GM12892 (cell line): ENCODE data around the gene XCR1.
"Not testable (repeated sequence)": the region's sequence is repeated elsewhere in the genome, so short reads cannot be mapped to it uniquely, and the experiment has no call there.

Experiments used
- DNase-seq: peaks from one replicate; pipeline ENCODE4 v3.0.0; 2011; ENCODE audit not compliant: insufficient read length
- FAIRE-seq: peaks from 2 replicates; lab custom pipeline; 2011; peaks lifted over from hg19 to GRCh38; lab: Jason Lieb, UNC
- POLR2A ChIP-seq: IDR thresholded peaks from 2 replicates; pipeline ENCODE4 v1.6.1; 2011; ENCODE audit warnings: low read depth, low read length, control low read depth
- POLR2AphosphoS5 ChIP-seq: IDR thresholded peaks from 2 replicates; pipeline ENCODE4 v1.6.1; 2011; ENCODE audit warnings: low read depth, low read length, control low read depth
- TAF1 ChIP-seq: IDR thresholded peaks from 2 replicates; pipeline ENCODE4 v1.6.1; 2011; ENCODE audit warnings: low read depth, mild to moderate bottlenecking, control low read depth, low read length, borderline replicate concordance

Gene XCR1

GRCh38 chr3:46017720-46018119 is 9.6 kb downstream of the XCR1 start:
- TF ChIP-seq POLR2AphosphoS5 (no peak), TAF1 (no peak), POLR2A (no peak)
- FAIRE-seq (no peak), DNase-seq (no peak)

GRCh38 chr3:46013316-46014094 is 13.8 kb downstream of the XCR1 start:
- no peak for FAIRE-seq
- TF ChIP-seq TAF1: no peak
- TF ChIP-seq POLR2A: no peak
- no peak for TF ChIP-seq POLR2AphosphoS5
- DNase-seq: no peak

GRCh38 chr3:46012246-46012645 is 15.0 kb downstream of the XCR1 start:
- TF ChIP-seq TAF1: no peak
- TF ChIP-seq POLR2A: no peak
- no peak for TF ChIP-seq POLR2AphosphoS5

DNA sequence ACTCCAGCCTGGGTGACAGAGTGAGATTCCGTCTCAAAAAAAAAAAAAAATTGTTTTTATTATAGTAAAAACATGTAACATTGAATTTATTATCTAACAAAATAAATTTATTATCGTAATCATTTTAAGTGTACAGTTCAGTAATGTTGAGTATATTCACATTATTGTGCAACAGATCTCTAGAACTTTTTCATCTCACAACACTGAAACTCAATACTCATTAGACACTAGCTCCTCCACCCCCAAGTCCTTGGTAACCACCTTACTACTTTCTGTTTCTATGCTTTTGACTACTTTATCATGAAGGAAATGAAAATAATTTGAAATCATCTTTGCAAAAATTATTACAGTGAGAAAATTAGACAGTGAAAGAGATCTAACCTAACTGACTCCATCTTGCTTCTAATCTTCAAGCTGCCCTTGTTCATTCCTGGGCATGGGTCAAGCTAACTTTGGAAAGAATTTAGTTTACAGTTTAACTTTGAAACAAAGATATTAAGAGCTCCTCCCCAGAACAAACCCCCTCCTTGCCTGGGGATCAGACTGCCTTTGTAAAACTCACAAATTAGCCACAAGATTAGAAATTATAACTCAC is 16.7 kb downstream of the XCR1 start:
- DNase-seq: no peak
- TF ChIP-seq TAF1 (no peak), POLR2A (no peak), POLR2AphosphoS5 (no peak)
- FAIRE-seq: no peak

More at GRCh38 chr3:46012246-46012645, 15.0 kb downstream of the XCR1 start:
- DNase-seq (no peak), FAIRE-seq (no peak)

- FAIRE-seq (no peak), DNase-seq (no peak)
- TF ChIP-seq TAF1 (no peak), POLR2AphosphoS5 (no peak), POLR2A (no peak)
Measured at GRCh38 chr3:46008058-46008457, 19.2 kb downstream of the XCR1 start.

- no peak for DNase-seq
- TF ChIP-seq TAF1 (no peak), POLR2A (no peak), POLR2AphosphoS5 (no peak)
- no peak for FAIRE-seq
Measured at GRCh38 chr3:46007280-46007679, 20.0 kb downstream of the XCR1 start.

GRCh38 chr3:46006238-46007032 is 20.8 kb downstream of the XCR1 start:
- no peak for DNase-seq
- TF ChIP-seq POLR2A: no peak
- FAIRE-seq: no peak

DNA sequence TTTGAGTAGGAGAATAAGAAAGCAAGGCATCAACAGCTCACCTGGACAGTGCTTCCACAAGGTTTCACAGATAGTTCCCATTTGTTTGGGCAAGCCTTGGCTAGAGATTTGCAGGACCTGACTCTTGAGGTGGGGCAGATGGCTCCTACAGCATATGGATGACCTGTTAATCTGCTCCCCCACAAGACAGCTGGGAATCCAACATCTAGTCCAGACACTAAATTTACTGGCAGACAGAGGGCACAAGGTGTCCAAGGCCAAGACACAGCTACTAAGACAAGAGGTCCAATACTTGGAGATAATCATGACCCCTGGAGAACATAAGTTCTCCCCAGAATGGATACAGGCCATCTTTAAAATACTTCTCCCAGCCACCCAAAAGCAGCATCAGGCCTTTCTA is 23.6 kb downstream of the XCR1 start:
- FAIRE-seq, DNase-seq: not testable (repeated sequence)

DNA sequence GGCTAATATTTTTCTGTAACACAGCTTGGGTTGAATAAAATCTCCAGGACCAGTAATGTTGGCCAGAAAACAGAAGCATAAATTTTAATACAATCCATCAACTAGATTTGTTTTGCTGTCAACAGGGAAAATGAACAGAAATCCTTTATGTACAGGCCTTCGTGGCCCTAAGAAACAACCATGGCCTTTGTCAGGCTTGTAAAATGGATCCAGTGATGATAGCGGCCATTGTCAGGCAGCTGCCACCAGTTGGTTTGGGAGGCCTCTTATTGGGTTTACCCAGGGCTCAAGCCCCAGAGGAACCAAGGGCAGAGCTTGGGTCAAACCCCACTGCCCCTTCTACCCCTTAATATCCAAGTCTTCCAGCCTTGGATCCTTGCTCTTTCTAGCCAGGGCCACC is 26.1 kb downstream of the XCR1 start:
- no peak for TF ChIP-seq TAF1
- no peak for TF ChIP-seq POLR2A
- TF ChIP-seq POLR2AphosphoS5: no peak
- DNase-seq (no peak), FAIRE-seq (no peak)

- no peak for FAIRE-seq
- no peak for DNase-seq
- TF ChIP-seq TAF1 (no peak), POLR2A (no peak)
Measured at GRCh38 chr3:45997942-45998341, 29.3 kb downstream of the XCR1 start.

DNA sequence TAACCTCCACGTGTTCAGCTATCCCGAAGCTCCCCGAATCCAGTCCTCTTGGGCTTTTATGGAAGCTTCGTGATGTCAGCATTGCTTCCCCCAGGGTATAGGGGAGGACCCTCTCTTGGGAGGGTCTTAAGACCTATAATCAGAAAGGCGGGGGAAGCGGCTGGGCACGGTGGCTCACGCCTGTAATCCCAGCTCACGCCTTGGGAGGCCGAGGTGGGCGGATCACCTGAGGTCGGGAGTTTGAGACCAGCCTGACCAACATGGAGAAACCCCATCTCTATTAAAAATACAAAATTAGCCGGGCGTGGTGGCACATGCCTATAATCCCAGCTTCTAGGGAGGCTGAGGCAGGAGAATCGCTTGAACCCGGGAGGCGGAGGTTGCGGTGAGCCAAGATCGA is 29.8 kb downstream of the XCR1 start:
- DNase-seq, FAIRE-seq: not testable (repeated sequence)
